Osteocyte (in vitro differentiated cells): ENCODE results near the gene CAB39L. TPM values are rescaled to one million over a fixed set of nuclear protein-coding genes. Genes with fewer than 3 reads are reported as not detected.

ENCODE experiments used
- DNase-seq: peaks from one replicate; pipeline ENCODE4 v3.0.0; 2021; ENCODE audit warnings: mixed read lengths; ENCODE audit not compliant: unreplicated experiment; ENCODE audit errors: extremely low spot score
- H3K27ac Mint-ChIP-seq: one replicate; pipeline ENCODE4 v1.8.0; 2021; ENCODE audit warnings: mild to moderate bottlenecking, mixed read lengths; ENCODE audit not compliant: unreplicated experiment
- H3K27me3 Mint-ChIP-seq: one replicate; pipeline ENCODE4 v1.8.0; 2021; ENCODE audit warnings: mixed read lengths; ENCODE audit not compliant: unreplicated experiment
- H3K36me3 Mint-ChIP-seq: one replicate; pipeline ENCODE4 v1.8.0; 2021; ENCODE audit warnings: mixed read lengths; ENCODE audit not compliant: unreplicated experiment
- H3K4me1 Mint-ChIP-seq: one replicate; pipeline ENCODE4 v1.8.0; 2021; ENCODE audit warnings: mixed read lengths; ENCODE audit not compliant: unreplicated experiment
- H3K4me3 Mint-ChIP-seq: one replicate; pipeline ENCODE4 v1.8.0; 2021; ENCODE audit warnings: mild to moderate bottlenecking, moderate library complexity, mixed read lengths; ENCODE audit not compliant: unreplicated experiment
- H3K9me3 Mint-ChIP-seq: one replicate; pipeline ENCODE4 v1.8.0; 2021; ENCODE audit warnings: mixed read lengths; ENCODE audit not compliant: unreplicated experiment
- total RNA-seq: library from RNA; stranded (reverse); gene quantifications from 2 replicates; pipeline ENCODE4 v1.2.1, GENCODE V29; 2021
- TF ChIP-seq, protein P1 (sequence below): fragments of 200-600 bp; sonication (generic); IDR thresholded peaks from 2 replicates; pipeline ENCODE4 v1.5.0; 2021; ENCODE audit warnings: antibody characterized with exemption, mild to moderate bottlenecking, moderate library complexity

CAB39L gene
- total RNA-seq, 1 donor from 2014 or later: 8.3 TPM

DNA sequence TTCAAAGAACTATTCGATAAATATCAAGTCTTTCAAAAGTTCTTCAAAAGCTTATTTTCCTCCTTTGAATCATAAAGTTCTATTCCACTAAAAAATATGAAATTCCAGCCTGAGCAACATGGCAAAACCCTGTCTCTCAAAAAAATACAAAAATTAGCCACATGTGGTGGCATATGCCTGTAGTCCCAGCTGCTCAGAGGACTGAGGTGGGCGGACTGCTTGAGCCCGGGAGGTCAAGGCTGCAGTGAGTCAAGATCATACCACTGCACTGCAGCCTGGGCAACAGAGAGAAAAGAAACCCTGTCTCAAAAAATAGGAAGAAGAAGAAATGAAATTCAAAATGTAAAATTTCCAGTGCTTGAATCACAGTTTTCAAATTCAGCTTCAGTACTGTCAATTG, 24.6 kb downstream of the CAB39L start:
- Mint-ChIP-seq H3K9me3 (no peaks in the 10 kb centered on the region), H3K4me3 (no peak overlapping the region), H3K36me3 (no peaks in the 10 kb centered on the region), H3K27me3 (no peaks in the 10 kb centered on the region), H3K4me1 (peaks cover 6% of the 10 kb centered on the region), H3K27ac (no peak overlapping the region)
- TF ChIP-seq, protein P1, sequence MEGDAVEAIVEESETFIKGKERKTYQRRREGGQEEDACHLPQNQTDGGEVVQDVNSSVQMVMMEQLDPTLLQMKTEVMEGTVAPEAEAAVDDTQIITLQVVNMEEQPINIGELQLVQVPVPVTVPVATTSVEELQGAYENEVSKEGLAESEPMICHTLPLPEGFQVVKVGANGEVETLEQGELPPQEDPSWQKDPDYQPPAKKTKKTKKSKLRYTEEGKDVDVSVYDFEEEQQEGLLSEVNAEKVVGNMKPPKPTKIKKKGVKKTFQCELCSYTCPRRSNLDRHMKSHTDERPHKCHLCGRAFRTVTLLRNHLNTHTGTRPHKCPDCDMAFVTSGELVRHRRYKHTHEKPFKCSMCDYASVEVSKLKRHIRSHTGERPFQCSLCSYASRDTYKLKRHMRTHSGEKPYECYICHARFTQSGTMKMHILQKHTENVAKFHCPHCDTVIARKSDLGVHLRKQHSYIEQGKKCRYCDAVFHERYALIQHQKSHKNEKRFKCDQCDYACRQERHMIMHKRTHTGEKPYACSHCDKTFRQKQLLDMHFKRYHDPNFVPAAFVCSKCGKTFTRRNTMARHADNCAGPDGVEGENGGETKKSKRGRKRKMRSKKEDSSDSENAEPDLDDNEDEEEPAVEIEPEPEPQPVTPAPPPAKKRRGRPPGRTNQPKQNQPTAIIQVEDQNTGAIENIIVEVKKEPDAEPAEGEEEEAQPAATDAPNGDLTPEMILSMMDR: no peak
- DNase-seq: no peak

DNA sequence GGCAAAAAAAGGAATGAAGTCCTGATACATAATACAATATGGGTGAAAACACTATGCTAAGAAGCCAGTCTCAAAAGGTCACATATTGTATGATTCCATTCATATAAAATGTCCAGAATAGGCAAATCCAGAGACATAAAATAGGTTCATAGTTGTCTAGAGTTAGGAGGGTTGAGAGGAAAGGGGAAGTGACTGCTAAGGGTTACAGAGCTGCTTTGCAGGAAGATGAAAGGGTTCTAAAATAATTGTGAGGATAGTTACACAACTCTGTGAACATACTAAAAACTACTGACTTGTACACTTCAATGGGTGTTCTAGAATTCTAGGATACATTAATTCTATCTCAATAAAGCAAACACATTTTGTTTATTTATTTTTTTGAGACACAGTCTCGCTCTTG, 25.7 kb downstream of the CAB39L start:
- TF ChIP-seq, protein P1: no peak
- H3K4me1 Mint-ChIP-seq: peaks cover 7% of the 10 kb centered on the region
- DNase-seq: no peak
- H3K27me3 Mint-ChIP-seq: no peaks in the 10 kb centered on the region
- H3K36me3 Mint-ChIP-seq: no peaks in the 10 kb centered on the region
- no peak overlapping the region for H3K27ac Mint-ChIP-seq
- H3K4me3 Mint-ChIP-seq: no peak overlapping the region
- H3K9me3 Mint-ChIP-seq: no peaks in the 10 kb centered on the region

DNA sequence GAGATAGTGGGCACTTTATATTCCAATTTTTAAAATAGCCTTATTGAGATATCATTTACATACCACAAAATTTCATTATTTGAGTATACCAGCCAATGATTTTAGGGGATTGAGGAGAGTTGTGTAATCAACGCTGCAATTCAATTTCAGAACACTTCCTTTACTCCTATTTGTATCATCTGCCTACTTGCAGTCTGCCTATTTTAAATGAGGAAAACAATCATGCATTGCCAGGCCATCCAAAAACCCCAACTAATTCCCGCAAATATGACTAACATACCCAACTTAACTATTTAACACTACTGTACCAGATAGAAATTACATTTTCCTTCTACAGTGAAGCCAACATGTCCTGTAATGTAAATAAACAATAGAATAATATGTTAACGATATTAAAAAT, 26.7 kb downstream of the CAB39L start:
- TF ChIP-seq, protein P1: no peak
- Mint-ChIP-seq H3K4me1 (peaks cover 7% of the 10 kb centered on the region), H3K36me3 (peaks cover 1% of the 10 kb centered on the region), H3K4me3 (no peak overlapping the region), H3K9me3 (no peaks in the 10 kb centered on the region), H3K27me3 (no peaks in the 10 kb centered on the region), H3K27ac (no peak overlapping the region)
- DNase-seq: no peak

DNA sequence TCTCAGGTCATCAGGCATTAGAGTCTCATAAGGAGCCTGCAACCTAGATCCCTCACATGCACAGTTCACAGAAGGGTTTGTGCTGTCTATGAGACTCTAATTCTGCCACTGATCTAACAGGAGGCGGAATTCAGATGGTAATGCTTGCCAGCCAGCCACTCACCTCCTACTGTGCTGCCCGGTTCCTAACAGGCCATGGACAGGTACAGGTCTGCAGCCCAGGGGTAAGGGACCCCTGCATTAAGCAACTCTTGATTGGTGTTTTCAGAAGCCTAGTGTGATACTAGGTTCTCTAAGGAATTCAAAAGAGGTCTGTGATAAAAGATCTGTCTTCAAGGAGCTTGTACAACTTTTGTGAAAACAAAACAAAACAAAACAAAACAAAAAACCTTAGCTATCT, 31.1 kb downstream of the CAB39L start:
- no peaks in the 10 kb centered on the region for H3K27me3 Mint-ChIP-seq
- no peak overlapping the region for H3K4me3 Mint-ChIP-seq
- DNase-seq: no peak
- no peak overlapping the region for H3K27ac Mint-ChIP-seq
- H3K9me3 Mint-ChIP-seq: no peaks in the 10 kb centered on the region
- TF ChIP-seq, protein P1: no peak
- H3K4me1 Mint-ChIP-seq: peaks cover 9% of the 10 kb centered on the region
- H3K36me3 Mint-ChIP-seq: peaks cover 1% of the 10 kb centered on the region

DNA sequence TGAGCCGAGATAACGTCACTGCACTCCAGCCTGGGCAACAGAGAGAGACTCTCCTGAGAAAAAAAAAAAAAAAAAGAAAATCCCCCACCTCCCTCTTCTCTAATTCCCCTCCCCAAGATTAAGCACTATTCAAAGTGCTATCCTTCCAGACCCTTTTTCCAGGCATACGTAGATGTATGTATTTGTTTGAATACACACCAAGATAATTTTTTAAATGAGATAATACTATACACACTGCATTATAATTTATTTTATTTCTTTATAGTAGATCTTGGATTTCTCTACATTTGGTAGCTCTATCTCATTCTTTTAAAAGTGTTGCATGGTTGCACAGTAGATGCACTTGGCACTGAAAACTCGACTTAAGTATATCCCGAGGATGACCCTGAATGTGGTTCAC, 32.5 kb downstream of the CAB39L start:
- no peak overlapping the region for H3K4me3 Mint-ChIP-seq
- peaks cover 9% of the 10 kb centered on the region for H3K4me1 Mint-ChIP-seq
- TF ChIP-seq, protein P1: no peak
- DNase-seq: no peak
- H3K9me3 Mint-ChIP-seq: no peaks in the 10 kb centered on the region
- H3K36me3 Mint-ChIP-seq: peaks cover 3% of the 10 kb centered on the region
- H3K27me3 Mint-ChIP-seq: no peaks in the 10 kb centered on the region
- no peak overlapping the region for H3K27ac Mint-ChIP-seq
